NT2/D1 (cell line): ENCODE results near the gene MDM4.

ENCODE experiments used
- DNase-seq: peaks from one replicate; pipeline ENCODE4 v3.0.0-alpha.2; 2011; ENCODE audit warnings: low read depth, low spot score
- H3K27me3 ChIP-seq: 2 replicates; pipeline ENCODE4 v1.6.0; 2011; ENCODE audit warnings: mild to moderate bottlenecking; ENCODE audit not compliant: insufficient read length, insufficient read depth
- H3K36me3 ChIP-seq: 2 replicates; pipeline ENCODE4 v1.6.1; 2011; ENCODE audit warnings: mild to moderate bottlenecking, low read length, mixed read lengths; ENCODE audit not compliant: insufficient read depth, insufficient read length
- H3K4me1 ChIP-seq: 2 replicates; pipeline ENCODE4 v1.5.1; 2011; ENCODE audit not compliant: insufficient read depth, insufficient read length
- H3K4me3 ChIP-seq: 2 replicates; pipeline ENCODE4 v1.5.1; 2011; ENCODE audit warnings: low read depth; ENCODE audit not compliant: insufficient read length
- H3K9ac ChIP-seq: 2 replicates; pipeline ENCODE4 v1.6.0; 2011; ENCODE audit warnings: low read depth; ENCODE audit not compliant: insufficient read length
- H3K9me3 ChIP-seq: 2 replicates; pipeline ENCODE4 v1.5.1; 2011; ENCODE audit warnings: mild to moderate bottlenecking, low read length; ENCODE audit not compliant: insufficient read depth
- SUZ12 ChIP-seq: IDR thresholded peaks from 2 replicates; pipeline ENCODE4 v1.6.1; 2011; ENCODE audit not compliant: insufficient read length, insufficient read depth; ENCODE audit errors: extremely low read depth
- YY1 ChIP-seq: IDR thresholded peaks from 2 replicates; pipeline ENCODE4 v1.6.1; 2011; ENCODE audit not compliant: insufficient read length, insufficient read depth
- ZNF274 ChIP-seq: IDR thresholded peaks from 2 replicates; pipeline ENCODE4 v1.6.1; 2011; ENCODE audit warnings: mild to moderate bottlenecking, low read depth, low read length

The MDM4 gene

GRCh38 chr1:204473400-204473965 lies 42.7 kb upstream of the MDM4 start:
- H3K9me3 ChIP-seq: no peaks in the 10 kb centered on the region
- peaks cover 12% of the 10 kb centered on the region for H3K36me3 ChIP-seq
- no peaks in the 10 kb centered on the region for H3K27me3 ChIP-seq
- no peak overlapping the region for H3K9ac ChIP-seq
- H3K4me1 ChIP-seq: peaks cover 6% of the 10 kb centered on the region
- TF ChIP-seq ZNF274 (no peak), YY1 (no peak)
- H3K4me3 ChIP-seq: no peak overlapping the region
- DNase-seq: no peak

DNA sequence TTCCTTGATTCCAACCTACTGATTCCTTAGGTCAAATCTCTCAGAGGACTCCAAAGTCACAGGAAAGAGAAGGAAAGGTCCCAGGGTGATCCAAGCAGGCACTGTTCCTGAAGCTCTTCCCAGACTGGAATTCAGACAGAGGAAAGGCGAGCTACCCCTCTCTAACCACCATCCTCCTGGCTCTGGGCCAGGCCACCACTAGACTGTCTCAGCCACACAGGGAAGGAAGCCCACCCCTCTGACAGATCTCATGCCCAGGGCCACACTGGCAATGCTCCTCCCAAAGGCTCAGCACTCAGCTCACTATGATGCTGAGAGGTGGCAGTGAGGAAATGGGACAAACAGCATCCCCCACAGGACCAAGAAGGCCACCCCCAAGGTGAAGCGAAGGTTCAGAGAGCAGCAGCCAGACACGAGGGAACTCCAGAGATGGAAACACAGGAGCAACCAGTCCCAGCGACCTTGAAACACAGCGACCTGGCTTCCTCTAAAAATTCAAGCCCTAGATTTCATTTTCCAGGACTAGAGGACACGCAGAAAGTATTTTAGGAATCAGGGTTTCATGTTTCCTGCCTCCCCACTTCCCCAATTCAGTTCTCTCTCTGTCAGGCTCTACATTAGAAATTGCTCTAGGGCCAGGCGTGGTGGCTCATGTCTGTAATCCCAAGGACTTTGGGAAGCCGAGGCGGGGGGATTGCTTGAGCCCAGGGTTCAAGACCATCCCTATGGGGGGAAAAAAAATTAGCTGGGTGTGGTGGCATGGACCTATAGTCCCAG lies 40.4 kb upstream of the MDM4 start:
- no peak for DNase-seq
- no peak overlapping the region for H3K9ac ChIP-seq
- no peak overlapping the region for H3K4me3 ChIP-seq
- no peaks in the 10 kb centered on the region for H3K9me3 ChIP-seq
- no peaks in the 10 kb centered on the region for H3K36me3 ChIP-seq
- H3K4me1 ChIP-seq: peaks cover 17% of the 10 kb centered on the region
- no peaks in the 10 kb centered on the region for H3K27me3 ChIP-seq
- no peak for TF ChIP-seq SUZ12
- no peak for TF ChIP-seq YY1
- TF ChIP-seq ZNF274: no peak

DNA sequence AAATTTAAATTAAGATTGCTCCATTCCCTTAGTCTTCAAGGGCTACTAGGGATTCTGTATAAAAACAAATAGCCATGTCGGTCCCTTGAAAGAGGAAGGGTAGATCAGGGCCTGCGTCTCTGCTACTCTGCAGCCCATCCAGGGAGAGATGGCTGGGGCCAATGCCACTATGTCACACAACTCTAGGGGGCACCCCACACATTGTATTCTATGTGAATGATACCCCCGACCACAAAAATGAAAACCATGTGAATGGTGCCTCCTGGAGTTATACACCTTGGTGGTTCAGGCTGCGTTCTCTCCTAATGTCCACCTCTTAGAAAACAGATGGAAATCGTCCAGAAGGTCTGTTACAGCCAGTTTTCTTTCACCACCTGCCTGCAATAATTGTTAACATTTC lies 39.6 kb upstream of the MDM4 start:
- no peak for DNase-seq
- Histone ChIP-seq H3K36me3 (no peaks in the 10 kb centered on the region), H3K4me1 (peaks cover 17% of the 10 kb centered on the region), H3K9ac (no peak overlapping the region), H3K27me3 (no peaks in the 10 kb centered on the region), H3K4me3 (no peak overlapping the region), H3K9me3 (no peaks in the 10 kb centered on the region)
- TF ChIP-seq ZNF274: no peak
- no peak for TF ChIP-seq SUZ12
- no peak for TF ChIP-seq YY1

DNA sequence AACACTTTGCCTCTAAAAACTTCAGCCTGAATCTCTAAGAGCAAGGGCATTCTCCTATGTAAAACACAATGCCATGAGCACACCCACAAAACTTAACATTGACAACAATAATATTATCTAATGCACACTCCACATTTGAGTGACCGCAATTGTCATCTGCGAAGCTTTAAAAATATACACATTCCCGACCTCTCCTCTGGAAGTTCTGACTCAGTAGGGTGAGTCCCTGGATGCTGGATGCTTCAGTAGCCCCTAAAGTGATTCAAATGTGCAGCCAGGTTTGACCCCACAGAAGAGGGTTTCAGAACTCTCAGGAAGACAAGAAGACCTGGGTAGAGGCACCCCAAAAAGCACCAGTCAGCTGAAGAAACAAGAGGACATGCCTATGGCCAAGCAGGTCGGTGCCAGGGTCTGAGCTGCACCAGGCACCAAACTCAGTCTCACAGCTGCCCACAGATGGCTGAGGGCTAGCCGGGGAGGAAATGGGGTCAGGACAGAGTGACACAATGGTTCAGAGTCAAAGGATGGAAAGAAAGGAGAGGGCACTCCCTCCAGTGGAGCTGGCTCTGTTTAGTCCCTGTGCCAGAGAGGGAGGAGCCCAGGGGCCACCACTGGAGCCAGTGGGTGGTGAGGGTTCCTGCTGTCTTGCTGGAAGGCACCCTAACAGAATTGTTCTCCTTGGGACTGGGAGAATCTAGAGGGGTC lies 39.0 kb upstream of the MDM4 start:
- Histone ChIP-seq H3K27me3 (no peaks in the 10 kb centered on the region), H3K9ac (no peak overlapping the region), H3K4me3 (no peak overlapping the region), H3K9me3 (no peaks in the 10 kb centered on the region), H3K36me3 (no peaks in the 10 kb centered on the region), H3K4me1 (peaks cover 22% of the 10 kb centered on the region)
- TF ChIP-seq YY1: no peak
- DNase-seq: no peak

DNA sequence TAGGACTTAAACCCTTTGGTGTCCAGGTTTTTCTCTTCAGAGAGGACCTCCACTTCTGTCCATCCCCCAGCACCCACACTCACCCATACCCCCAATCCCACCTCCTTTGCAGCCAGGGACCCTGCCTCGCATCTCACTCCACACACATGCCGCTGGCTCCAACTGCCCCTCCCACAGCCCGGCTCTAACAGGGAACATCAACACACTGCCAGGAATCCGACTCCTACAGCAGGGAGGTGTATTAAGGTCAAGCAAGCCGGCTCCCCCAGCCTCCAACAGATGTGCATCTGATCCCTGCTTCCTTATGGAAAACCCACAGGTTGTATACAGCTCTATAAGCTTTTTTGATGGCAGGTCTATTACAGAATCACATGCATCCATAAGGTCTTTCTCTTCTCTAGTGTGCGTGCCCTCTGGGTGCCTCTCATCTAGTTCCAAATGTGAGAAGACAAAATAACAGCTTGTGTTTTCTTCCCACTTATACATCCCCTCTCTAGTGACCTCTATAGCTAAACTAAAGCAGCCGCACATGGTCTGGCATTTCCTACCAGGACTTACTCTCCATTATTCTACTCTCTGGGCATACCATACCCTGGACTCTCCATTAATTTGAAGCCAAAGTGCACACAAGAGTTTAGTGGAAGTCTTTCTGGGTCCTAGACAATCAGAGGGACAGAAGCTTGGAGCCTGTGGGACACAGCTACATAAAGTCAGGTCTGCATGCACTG lies 37.9 kb upstream of the MDM4 start:
- H3K4me1 ChIP-seq: peaks cover 24% of the 10 kb centered on the region
- no peak overlapping the region for H3K9ac ChIP-seq

DNA sequence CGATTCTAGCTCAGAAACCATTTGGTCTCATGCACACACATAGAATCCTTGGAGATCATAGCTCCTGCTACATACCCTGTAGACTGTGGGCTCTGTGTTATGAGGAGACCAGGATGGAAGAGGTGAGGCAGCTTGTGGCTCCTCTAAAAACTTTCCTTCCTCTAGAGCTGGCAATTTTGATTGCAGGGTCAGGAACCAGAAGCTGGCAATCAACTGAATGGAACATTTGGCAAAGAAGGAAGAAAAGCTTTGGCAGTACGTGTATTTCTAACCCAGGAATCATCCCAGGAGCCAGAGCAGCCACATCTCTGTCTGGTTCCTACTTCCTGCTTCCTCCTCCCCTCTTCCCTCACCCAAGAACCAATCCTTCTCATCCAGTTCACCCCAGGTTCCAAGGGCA lies 37.3 kb upstream of the MDM4 start:
- H3K4me3 ChIP-seq: no peak overlapping the region
- H3K9ac ChIP-seq: no peak overlapping the region
- peaks cover 27% of the 10 kb centered on the region for H3K4me1 ChIP-seq
- DNase-seq: no peak
- H3K36me3 ChIP-seq: no peaks in the 10 kb centered on the region
- TF ChIP-seq SUZ12: no peak
- no peak for TF ChIP-seq YY1
- no peak for TF ChIP-seq ZNF274
- H3K9me3 ChIP-seq: no peaks in the 10 kb centered on the region
- no peaks in the 10 kb centered on the region for H3K27me3 ChIP-seq

More for the DNA sequence above, 37.9 kb upstream of the MDM4 start:
- H3K36me3 ChIP-seq: no peaks in the 10 kb centered on the region
- TF ChIP-seq SUZ12: no peak
- H3K4me3 ChIP-seq: no peak overlapping the region
- no peaks in the 10 kb centered on the region for H3K27me3 ChIP-seq
- no peak for DNase-seq
- no peaks in the 10 kb centered on the region for H3K9me3 ChIP-seq

DNA sequence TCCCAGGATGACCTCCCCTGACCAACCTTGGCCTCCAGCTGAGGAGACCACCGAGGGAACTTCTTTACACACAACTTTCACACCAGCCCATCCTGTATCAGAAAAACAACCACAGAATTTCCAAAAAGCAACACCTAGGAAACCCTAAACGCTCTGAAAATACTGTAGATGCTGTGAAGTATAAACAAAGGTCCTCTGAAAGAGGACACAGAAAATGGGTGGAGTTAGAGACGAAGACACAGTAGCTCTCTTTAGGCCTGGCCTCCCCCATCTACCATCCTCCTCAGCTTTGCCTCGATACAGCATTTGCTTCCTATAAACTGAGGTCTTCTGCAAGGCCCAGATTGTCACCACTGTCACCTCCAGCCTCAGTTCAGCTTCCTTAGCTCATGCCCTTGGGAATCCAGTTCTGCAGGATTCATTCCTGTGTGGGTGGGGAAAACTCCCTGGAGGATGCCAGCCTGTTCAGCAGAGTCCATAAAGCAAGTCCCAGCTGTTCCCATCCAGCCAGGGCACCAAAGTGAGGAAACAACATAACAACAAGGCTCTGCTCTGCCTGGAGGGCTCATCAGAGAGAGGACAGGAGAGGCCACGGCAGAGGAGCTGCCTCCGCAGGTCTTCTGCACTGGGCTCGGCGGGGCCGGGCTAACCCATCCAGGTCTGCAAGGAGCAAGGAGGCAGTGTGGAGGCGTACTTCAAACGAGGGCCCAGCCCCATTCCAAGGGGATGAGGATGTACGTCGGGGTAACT lies 36.6 kb upstream of the MDM4 start:
- TF ChIP-seq SUZ12: no peak
- TF ChIP-seq ZNF274: no peak
- no peak for TF ChIP-seq YY1
- no peaks in the 10 kb centered on the region for H3K36me3 ChIP-seq
- H3K4me3 ChIP-seq: no peak overlapping the region
- no peak for DNase-seq
- H3K27me3 ChIP-seq: no peaks in the 10 kb centered on the region
- H3K9me3 ChIP-seq: no peaks in the 10 kb centered on the region
- no peak overlapping the region for H3K9ac ChIP-seq
- H3K4me1 ChIP-seq: peaks cover 27% of the 10 kb centered on the region
